ENCODE data around the gene NCMAP.
"Not testable (repeated sequence)": the region's sequence is repeated elsewhere in the genome, so short reads cannot be mapped to it uniquely, and the experiment has no call there.

Gene NCMAP, protein sequence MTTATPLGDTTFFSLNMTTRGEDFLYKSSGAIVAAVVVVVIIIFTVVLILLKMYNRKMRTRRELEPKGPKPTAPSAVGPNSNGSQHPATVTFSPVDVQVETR

GRCh38 chr1:24555591-24556413, at the start of gene NCMAP:
NCMAP (plus strand) TSS chr1:24556087; CDS start chr1:24595431, 39,344 bp downstream.
- DNase-seq, result no peak

- no peak for DNase-seq
Measured at GRCh38 chr1:24506691-24507381, 49.1 kb upstream of the NCMAP start.

GRCh38 chr1:24507405-24507804, 48.5 kb upstream of the NCMAP start:
- DNase-seq, result no peak

- no peak for DNase-seq
Measured at GRCh38 chr1:24508911-24509310, 47.0 kb upstream of the NCMAP start.

- no peak for DNase-seq
Measured at GRCh38 chr1:24513706-24514105, 42.2 kb upstream of the NCMAP start.

DNA sequence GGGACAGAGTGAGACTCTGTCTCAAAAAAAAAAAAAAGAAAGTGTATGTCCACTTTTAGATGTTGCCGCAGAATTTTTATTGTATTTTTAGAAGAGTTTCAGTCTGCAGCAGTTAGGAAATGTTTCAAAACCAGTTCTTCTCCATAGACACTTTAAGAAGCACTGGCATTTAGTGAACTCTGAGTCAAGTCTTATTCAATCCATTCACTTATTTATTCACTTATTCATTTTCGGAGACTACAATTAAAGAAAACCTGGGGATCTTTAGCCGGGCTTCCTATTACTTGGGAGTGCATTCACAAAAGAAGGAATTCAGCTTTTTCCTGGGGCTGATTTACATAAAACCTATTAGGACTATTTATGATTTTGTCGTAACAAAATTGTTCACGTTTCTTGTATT, 40.9 kb upstream of the NCMAP start:
- no peak for DNase-seq

GRCh38 chr1:24515671-24516209, 40.1 kb upstream of the NCMAP start:
- DNase-seq, result not testable (repeated sequence)

GRCh38 chr1:24516506-24516905, 39.4 kb upstream of the NCMAP start:
- no peak for DNase-seq

DNA sequence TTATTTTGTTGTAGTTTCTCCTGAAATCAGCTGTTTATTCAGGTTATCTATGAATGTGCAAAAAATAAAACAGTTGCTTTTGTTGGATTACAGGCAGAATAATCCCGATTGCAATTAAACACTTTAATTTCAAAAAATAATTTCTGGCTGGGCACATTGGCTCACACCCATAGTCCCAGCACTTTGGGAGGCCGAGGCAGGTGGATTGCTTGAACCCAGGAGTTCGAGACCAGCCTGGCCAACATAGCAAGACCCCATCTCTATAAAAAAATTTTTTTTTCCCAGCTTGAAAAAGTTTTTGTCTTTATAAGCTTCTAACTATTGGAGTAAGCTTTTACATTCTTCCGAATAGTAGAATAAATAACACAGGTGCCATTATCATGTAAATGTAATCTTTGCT, 38.0 kb upstream of the NCMAP start:
- DNase-seq, result no peak

DNA sequence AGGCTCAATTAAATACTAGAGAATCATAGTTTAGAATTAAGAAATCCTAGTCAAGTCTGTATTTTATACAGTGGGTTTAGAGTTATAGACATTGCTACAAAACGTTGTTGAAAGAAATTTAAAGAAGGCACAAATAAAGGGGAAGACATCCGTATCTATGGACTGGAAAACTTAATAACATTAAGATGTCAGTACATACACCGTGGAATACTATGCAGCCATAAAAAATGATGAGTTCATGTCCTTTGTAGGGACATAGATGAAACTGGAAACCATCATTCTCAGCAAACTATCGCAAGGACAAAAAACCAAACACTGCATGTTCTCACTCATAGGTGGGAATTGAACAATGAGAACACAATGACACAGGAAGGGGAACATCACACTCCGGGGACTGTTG, 35.6 kb upstream of the NCMAP start:
- DNase-seq, result not testable (repeated sequence)

DNA sequence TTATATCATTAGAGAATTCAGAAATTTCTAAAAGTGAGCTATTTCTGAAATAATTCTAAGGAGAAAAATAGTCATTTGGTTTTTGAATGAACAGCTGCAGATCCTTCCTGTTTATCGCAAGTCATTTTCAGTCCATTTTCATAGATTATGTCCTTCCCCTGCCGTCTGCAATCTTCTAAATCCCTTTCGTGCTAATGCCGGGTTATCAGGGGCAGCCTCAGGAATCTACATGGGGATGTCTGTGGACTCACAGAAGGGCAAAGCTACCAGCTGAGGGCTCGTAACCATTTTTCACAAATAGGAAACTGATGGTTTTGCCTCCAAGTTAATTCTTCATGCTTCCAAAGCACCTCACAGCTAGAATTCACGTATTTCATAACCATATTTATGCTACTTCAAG, 30.3 kb upstream of the NCMAP start:
- no peak for DNase-seq

GRCh38 chr1:24526045-24526444, 29.8 kb upstream of the NCMAP start:
- DNase-seq, result no peak

DNA sequence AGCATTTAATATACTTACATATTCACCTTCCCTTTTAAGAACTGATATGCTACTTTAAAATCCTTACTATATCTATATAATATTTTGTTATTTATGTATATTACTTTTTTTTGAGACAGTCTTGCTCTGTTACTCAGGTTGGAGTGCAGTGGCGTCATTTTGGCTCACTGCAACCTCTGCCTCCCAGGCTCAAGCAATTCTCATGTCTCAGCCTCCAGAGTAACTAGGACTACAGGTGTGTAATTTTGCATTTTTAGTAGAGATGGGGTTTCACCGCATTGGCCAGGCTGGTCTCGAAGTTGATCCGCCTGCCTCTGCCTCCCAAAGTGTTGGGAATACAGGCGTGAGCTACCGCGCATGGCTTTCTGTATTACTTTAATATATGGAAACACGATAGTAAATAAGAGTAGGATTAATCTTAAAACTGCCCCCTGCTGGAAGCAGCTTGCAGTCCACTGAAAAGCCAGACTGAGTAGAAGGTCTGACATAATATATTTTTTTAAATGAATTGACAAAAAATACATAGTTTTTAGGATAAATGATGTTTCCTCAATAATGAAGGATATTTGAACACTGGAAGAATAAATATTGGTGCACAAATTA, 28.8 kb upstream of the NCMAP start:
- DNase-seq, result no peak

- peak in 1 of 2 experiments; percentile 15 for DNase-seq
Measured at GRCh38 chr1:24528744-24529143, 27.1 kb upstream of the NCMAP start.

GRCh38 chr1:24529292-24529691, 26.6 kb upstream of the NCMAP start:
- not testable (repeated sequence) for DNase-seq

- DNase-seq, result no peak
Measured at GRCh38 chr1:24535021-24535424, 20.9 kb upstream of the NCMAP start.

GRCh38 chr1:24535778-24536177, 20.1 kb upstream of the NCMAP start:
- DNase-seq, result no peak

- peak; percentile 34 to 53 for DNase-seq
Measured at GRCh38 chr1:24536391-24536840, 19.5 kb upstream of the NCMAP start.

DNA sequence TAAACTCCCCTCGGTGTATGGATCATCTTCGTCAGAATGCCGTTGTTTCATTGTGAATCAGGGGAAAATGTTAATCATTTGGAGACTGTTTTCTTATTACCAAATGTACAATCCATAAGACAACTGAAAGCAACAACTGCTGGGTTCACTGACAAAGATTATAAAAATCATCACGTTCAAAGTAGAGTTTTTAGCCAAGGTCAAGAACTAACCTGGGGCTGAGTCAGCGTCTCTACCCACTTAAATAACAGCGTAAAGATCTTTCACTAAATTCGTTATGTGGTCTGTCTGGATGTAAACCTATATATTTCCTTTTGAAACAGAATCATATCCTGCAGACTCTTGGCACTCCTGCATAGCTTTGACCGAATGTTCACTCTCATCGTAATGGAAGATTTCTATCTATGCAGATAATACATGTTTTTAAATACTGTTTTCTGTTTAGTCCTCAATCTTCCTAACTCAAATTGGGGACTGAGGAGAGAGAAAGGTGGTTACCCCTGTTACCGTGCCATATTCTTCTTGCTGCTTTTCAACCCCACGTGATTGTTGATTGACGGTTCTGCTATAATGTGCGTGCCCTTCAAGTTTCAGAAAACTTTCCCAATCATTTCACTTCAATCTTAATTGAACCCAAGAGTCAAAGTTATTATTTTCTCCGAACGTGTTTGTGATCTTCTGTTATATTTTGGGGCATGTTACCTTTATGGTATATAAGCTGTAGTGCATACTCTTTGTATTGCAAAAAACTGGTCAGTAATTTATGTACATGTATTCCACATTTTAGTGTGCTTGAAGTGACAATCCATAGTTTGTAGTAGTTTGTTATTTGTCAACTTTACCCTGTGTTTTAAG, 15.6 kb upstream of the NCMAP start:
- no peak for DNase-seq

DNA sequence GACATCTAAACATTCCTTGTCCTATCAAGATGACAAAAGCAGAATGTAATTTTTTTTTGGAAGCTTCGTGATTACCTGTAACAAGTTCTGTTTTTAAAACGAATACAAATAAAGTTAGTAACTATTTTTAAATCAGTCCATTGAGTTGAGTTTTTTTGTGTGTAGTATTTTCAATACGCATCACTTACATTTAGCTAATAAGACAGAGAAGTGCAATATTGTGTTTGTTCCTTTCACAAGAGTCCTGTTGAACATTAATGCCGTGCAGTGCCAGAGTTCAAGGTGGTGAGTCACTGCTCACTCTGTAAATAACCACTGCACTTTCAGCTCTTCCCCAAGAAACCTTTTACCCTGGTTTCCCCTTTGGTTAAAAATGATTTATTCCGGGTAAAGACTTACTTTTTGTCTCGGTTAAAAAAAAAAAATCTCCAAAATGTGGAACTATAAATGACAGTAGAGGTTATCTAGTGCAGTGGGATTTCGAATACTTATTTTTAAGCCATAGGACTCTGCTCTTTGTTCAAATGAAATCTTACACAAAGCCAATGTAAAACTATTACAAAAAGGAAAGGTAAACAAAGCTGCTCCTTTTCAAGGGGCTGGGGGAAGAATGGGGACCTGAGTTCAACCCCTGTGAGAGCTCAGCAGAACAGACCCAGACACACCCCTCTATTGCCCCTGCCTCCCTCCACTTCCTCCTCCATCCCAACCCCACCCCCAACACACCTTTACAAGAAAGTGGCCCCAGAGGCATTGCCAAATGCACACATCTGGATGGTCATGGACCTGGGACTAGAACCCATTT, 14.8 kb upstream of the NCMAP start:
- no peak for DNase-seq

DNA sequence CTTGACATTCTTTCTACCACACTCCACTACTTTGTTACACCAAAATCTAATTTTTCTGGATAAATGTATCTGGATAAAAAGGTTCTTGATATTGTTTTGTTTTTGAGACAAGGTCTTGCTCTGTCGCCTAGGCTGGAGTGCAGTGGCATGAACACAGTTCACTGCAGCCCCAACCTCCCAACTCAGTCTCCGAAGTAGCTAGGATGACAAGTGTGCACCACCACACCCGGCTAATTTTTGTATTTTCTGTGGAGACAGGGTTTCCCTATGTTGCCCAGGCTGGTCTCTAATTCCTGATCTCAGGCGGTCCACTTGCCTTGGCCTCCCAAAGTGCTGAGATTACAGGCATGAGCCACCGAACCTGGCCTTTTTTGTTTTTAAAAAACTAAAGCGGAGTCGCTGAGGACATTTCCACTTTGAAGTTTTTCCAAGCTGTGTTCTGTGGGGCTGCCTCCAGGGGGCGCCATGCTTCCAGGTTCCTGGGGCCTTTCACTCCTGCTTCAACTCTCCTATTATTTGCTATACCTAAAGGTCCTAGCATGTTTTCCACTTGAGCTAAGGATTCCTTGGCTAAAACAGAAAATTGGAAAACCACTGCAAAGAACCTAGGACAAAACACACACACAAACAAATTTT, 14.1 kb upstream of the NCMAP start:
- no peak for DNase-seq
